RWPE1 (cell line): ENCODE results near the gene TTC4.

Source experiments
- CTCF ChIA-PET: fragments of 350-600 bp; sonication (Branson Sonifier 250); formaldehyde crosslinking; extraction: SDS; loops from one replicate; lab custom pipeline; 2021; lab: Yijun Ruan, JAX
- POLR2A ChIA-PET: fragments of 400-600 bp; formaldehyde crosslinking; extraction: SDS; loops from one replicate; lab custom pipeline; 2020; ENCODE audit warnings: antibody characterized with exemption; ENCODE audit not compliant: low non-redundant PET; lab: Yijun Ruan, JAX
- DNase-seq: peaks from one replicate; pipeline ENCODE4 v3.0.0; 2012; ENCODE audit warnings: low spot score
- H3K27ac ChIP-seq: fragments of 450-650 bp; 2 replicates; pipeline ENCODE4 v1.5.1; 2017
- TF ChIP-seq, protein P1 (sequence below): fragments of 450-650 bp; conservative IDR thresholded peaks from 2 replicates; pipeline ENCODE4 v1.5.1; 2017; ENCODE audit warnings: low read depth, mild to moderate bottlenecking

TTC4 gene

DNA sequence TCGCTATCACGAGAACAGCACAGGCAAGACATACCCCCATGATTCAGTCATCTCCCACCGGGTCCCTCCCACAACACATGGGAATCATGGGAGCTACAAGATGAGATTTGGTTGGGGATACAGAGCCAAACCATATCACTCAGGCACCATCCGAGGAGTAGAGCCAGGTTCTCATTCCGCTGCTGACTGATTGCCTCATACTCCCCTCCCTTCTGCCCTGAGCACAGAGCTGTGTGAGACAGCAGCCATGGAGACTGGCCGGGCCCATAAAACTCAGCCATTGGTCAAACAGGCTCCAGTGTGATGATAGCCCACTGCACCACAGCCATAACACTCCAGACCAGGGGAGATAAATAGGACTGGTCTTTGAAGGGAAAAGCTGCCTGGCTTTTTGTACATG is 22.6 kb downstream of the TTC4 start:
- TF ChIP-seq, protein P1, sequence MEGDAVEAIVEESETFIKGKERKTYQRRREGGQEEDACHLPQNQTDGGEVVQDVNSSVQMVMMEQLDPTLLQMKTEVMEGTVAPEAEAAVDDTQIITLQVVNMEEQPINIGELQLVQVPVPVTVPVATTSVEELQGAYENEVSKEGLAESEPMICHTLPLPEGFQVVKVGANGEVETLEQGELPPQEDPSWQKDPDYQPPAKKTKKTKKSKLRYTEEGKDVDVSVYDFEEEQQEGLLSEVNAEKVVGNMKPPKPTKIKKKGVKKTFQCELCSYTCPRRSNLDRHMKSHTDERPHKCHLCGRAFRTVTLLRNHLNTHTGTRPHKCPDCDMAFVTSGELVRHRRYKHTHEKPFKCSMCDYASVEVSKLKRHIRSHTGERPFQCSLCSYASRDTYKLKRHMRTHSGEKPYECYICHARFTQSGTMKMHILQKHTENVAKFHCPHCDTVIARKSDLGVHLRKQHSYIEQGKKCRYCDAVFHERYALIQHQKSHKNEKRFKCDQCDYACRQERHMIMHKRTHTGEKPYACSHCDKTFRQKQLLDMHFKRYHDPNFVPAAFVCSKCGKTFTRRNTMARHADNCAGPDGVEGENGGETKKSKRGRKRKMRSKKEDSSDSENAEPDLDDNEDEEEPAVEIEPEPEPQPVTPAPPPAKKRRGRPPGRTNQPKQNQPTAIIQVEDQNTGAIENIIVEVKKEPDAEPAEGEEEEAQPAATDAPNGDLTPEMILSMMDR, result no peak
- POLR2A ChIA-PET, result no interaction called here
- CTCF ChIA-PET, result interaction anchor here (0.6 kb wide), 1 partner anchor 71 kb away, joined by 4 read pairs; no protein-coding TSS in a partner anchor
- no peak for DNase-seq
- no peak overlapping the region for H3K27ac ChIP-seq

- CTCF ChIA-PET, result interaction anchor here (0.5 to 0.6 kb wide), 2 partner anchors 20 to 74 kb away, joined by 3 read pairs; no protein-coding TSS in a partner anchor
Observed at GRCh38 chr1:54741531-54741930, 25.9 kb downstream of the TTC4 start.

DNA sequence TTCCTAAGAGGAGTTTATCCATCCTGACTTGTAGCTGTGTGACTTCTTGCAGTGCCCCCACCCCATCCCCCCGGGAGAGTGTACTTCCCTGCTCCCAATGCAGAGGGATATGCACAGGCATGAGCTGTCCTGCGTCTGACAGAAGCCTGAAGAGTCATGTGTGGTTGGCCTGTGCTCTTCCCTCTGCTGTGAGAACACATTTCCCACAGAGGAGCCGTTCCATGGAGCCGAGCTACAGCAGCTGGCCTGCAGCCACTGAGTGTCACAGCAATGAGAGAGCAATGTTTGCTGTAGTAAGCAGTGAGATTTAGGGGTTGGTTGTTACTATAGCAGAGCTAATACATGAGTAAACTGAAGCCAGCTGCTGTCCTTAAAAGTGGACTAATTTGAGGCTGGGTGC is 26.6 kb downstream of the TTC4 start:
- ChIA-PET CTCF (interaction anchor here (0.5 to 0.6 kb wide), 2 partner anchors 21 to 73 kb away, joined by 3 read pairs; no protein-coding TSS in a partner anchor), POLR2A (no interaction called here)
- no peak for DNase-seq
- TF ChIP-seq, protein P1, result no peak
- no peak overlapping the region for H3K27ac ChIP-seq

More at GRCh38 chr1:54741531-54741930, 25.9 kb downstream of the TTC4 start:
- TF ChIP-seq, protein P1, result no peak
- POLR2A ChIA-PET, result no interaction called here
- no peak for DNase-seq
- H3K27ac ChIP-seq, result no peak overlapping the region

GRCh38 chr1:54743416-54744226 is 28.0 kb downstream of the TTC4 start:
- CTCF ChIA-PET, result interaction anchor here (0.8 kb wide), 1 partner anchor 675 kb away, joined by 4 read pairs; no protein-coding TSS in a partner anchor
- DNase-seq, result no peak
- POLR2A ChIA-PET, result no interaction called here
- TF ChIP-seq, protein P1, result no peak
- peak overlapping the region; percentile 14; the same call in 1 of the 2 replicates for H3K27ac ChIP-seq

DNA sequence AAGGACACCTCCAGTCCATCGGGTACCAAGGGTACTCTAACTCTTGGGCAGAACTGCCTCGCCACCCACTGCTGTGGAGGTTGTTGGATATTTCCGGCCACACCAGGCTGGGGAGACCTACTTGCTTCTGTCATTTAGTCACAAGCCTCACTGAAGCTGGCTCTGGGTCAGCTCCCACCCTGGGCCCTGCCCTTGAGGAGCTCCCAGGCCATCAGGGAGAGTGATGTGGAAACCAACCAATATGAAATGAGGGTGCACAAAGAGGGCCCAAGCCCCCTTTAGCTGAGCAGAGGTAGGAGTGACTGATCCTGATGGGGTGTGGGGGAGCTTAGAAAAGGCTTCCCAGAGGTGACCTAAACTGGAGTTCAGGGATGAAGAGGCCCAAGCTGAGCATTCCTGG is 29.0 kb downstream of the TTC4 start:
- H3K27ac ChIP-seq, result no peak overlapping the region
- no peak for DNase-seq
- TF ChIP-seq, protein P1, result no peak
- ChIA-PET POLR2A (no interaction called here), CTCF (no interaction called here)

DNA sequence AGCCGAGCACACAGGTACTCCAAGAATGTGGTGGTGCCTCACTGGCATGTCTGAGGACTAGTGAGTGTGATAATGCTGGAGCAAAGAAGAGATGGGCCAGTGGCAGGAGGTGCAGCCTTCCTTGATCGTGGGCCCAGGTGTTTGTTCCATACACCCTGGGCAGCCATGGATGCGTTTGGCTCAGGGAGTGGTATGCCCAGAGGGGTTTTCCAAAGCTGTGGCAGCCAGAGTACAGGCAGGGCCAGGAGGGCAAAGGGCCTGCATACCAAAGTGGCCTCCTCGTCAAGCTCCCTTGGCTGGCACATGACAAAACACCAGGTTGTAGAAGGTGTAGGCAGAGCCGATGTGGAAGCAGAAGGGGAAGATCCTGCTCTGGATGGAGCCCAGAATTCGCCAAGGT is 29.6 kb downstream of the TTC4 start:
- POLR2A ChIA-PET, result no interaction called here
- TF ChIP-seq, protein P1, result no peak
- CTCF ChIA-PET, result interaction anchor here (0.6 to 0.9 kb wide), 2 partner anchors 56 to 664 kb away, joined by 3 to 4 read pairs; partner anchors contain the start of gene TTC22
- H3K27ac ChIP-seq, result no peak overlapping the region
- no peak for DNase-seq
